Measurements from ENCODE around the gene HIPK3.
"Not testable (repeated sequence)": the region's sequence is repeated elsewhere in the genome, so short reads cannot be mapped to it uniquely, and the experiment has no call there.

Gene HIPK3

DNA sequence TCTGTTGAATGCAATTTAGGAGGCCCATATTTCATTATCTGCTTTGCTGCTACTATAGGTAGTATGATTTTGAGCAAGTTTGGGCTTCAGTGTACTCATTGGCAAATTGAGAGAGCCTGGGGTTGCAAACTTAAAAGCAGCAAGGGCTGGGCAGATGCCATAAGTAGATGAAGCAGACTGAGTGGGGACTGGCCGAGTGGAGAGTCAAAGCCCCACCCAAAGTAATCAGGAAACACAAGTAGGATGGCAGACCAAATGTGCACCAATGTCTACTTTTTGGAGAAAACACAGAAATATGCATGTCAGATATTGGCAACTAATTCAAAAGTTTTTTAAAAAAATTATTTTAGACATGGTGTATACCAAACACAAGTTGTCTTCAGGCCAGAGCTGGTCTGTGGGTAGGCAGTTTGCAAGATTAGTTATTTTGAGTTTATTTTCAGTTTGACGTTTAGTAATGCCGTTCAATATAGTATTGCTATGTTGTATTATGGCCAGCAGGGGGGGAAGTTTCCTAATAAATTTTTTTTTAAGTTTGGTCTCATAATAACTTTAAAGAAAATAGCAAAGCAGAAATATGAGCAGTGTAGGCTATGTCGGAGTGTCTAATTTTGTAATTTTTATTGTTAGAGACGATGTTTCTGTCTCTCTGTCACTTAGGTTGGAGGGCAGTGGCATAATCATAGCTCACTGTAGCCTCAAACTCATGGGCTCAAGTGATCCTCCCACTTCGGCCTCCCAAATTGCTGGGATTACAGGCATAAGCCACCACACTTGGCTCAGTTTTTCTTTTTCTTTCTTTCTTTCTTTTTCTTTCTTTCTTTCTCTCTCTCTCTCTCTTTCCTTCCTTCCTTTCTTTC, 105.1 kb downstream of the HIPK3 start:
- Histone ChIP-seq H3K9me3 (no peaks in the 10 kb centered on the region), H3K4me1 (ENCODE audit: control insufficient read depth in 1 of 2, insufficient read depth in 1 of 2, low read depth in 1 of 2, low read length in 1 of 2) (no peaks in the 10 kb centered on the region), H3K4me3 (ENCODE audit: low read depth in 1 of 2, low read length in 1 of 2) (no peak overlapping the region), H3K27ac (no peak overlapping the region), H3K36me3 (peaks cover 4% of the 10 kb centered on the region), H3K27me3 (peaks cover 39% of the 10 kb centered on the region)
- TF ChIP-seq, protein P1, sequence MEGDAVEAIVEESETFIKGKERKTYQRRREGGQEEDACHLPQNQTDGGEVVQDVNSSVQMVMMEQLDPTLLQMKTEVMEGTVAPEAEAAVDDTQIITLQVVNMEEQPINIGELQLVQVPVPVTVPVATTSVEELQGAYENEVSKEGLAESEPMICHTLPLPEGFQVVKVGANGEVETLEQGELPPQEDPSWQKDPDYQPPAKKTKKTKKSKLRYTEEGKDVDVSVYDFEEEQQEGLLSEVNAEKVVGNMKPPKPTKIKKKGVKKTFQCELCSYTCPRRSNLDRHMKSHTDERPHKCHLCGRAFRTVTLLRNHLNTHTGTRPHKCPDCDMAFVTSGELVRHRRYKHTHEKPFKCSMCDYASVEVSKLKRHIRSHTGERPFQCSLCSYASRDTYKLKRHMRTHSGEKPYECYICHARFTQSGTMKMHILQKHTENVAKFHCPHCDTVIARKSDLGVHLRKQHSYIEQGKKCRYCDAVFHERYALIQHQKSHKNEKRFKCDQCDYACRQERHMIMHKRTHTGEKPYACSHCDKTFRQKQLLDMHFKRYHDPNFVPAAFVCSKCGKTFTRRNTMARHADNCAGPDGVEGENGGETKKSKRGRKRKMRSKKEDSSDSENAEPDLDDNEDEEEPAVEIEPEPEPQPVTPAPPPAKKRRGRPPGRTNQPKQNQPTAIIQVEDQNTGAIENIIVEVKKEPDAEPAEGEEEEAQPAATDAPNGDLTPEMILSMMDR (IDR thresholded peaks at IDR 0.05), result peak; percentile 68

DNA sequence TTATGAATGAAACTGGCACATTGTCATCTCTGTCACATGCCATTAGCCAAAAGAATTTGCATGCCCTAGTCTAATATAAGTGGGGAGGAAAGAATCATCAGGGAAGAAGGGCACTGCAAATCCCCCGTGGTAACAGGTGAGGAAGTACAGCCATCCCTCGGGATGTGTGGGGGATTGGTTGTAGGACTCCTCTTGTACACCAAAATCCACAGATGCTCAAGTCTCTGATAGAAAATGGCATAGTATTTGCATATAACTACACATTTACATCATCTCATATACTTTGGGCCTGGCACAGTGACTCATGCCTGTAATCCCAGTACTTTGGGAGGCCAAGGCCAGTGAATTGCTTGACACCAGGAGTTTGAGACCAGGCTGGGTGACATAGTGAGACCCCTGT, 109.7 kb downstream of the HIPK3 start:
- H3K4me3 ChIP-seq (ENCODE audit: low read depth in 1 of 2, low read length in 1 of 2), result no peak overlapping the region
- peaks cover 56% of the 10 kb centered on the region for H3K27me3 ChIP-seq
- H3K36me3 ChIP-seq, result no peaks in the 10 kb centered on the region
- TF ChIP-seq, protein P1 (IDR thresholded peaks at IDR 0.05), result no peak
- H3K27ac ChIP-seq, result no peak overlapping the region
- no peaks in the 10 kb centered on the region for H3K4me1 ChIP-seq (ENCODE audit: control insufficient read depth in 1 of 2, insufficient read depth in 1 of 2, low read depth in 1 of 2, low read length in 1 of 2)
- H3K9me3 ChIP-seq, result no peaks in the 10 kb centered on the region

DNA sequence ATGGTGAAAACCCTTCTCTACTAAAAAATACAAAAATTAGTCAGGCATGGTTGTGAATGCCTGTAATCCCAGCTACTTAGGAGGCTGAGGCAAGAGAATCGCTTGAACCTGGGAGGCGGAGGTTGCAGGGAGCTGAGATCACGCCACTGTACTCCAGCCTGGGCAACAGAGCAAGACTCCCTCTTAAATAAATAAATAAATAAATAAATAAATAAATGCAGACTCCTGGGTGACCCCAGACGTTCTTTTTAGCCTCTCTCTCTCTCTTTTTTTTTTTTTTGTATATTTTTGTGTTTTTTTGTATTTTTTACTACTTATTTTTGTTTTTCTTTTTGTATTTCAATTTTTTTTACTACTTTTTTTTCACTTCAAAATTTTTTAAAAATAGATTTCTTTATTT, 111.3 kb downstream of the HIPK3 start:
- not testable (repeated sequence) for H3K9me3 ChIP-seq; H3K36me3 ChIP-seq; H3K4me1 ChIP-seq (ENCODE audit: control insufficient read depth in 1 of 2, insufficient read depth in 1 of 2, low read depth in 1 of 2, low read length in 1 of 2); H3K27ac ChIP-seq; H3K4me3 ChIP-seq (ENCODE audit: low read depth in 1 of 2, low read length in 1 of 2)
- H3K27me3 ChIP-seq, result peaks cover 67% of the 10 kb centered on the region

DNA sequence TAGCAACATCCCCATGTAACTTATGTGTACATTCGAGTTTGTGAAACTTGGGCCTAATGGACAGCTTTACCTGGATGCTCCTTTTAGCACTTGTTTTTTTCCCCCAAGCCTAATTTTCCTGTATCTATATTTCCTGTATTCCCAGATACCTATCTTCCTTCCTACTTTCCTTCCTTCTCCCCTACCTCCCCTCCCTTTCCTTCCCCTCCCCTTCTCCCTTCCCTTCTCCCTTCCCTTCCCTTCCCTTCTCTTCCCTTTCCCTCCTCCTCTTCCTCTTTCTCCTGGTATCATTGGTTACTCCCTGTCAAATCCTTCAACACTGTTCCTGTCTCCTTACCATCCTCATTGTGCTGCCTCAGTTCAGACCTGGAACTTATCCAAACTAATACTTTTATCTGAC, 111.8 kb downstream of the HIPK3 start:
- Histone ChIP-seq H3K9me3 (no peaks in the 10 kb centered on the region), H3K4me1 (ENCODE audit: control insufficient read depth in 1 of 2, insufficient read depth in 1 of 2, low read depth in 1 of 2, low read length in 1 of 2) (no peaks in the 10 kb centered on the region), H3K36me3 (no peaks in the 10 kb centered on the region), H3K27ac (no peak overlapping the region), H3K27me3 (peaks cover 67% of the 10 kb centered on the region), H3K4me3 (ENCODE audit: low read depth in 1 of 2, low read length in 1 of 2) (no peak overlapping the region)
- TF ChIP-seq, protein P1 (IDR thresholded peaks at IDR 0.05), result no peak

GRCh38 chr11:33373636-33374035, 116.5 kb downstream of the HIPK3 start:
- Histone ChIP-seq H3K4me1 (ENCODE audit: control insufficient read depth in 1 of 2, insufficient read depth in 1 of 2, low read depth in 1 of 2, low read length in 1 of 2) (peaks cover 0 to 5% of the 10 kb centered on the region in 2 experiments), H3K4me3 (ENCODE audit: low read depth in 1 of 2, low read length in 1 of 2) (no peak overlapping the region), H3K27ac (no peak overlapping the region), H3K27me3 (peaks cover 83% of the 10 kb centered on the region), H3K36me3 (no peaks in the 10 kb centered on the region), H3K9me3 (no peaks in the 10 kb centered on the region)
- TF ChIP-seq, protein P1 (IDR thresholded peaks at IDR 0.05), result no peak

GRCh38 chr11:33375236-33375635, 118.1 kb downstream of the HIPK3 start:
- TF ChIP-seq, protein P1 (IDR thresholded peaks at IDR 0.05), result no peak
- H3K36me3 ChIP-seq, result no peaks in the 10 kb centered on the region
- H3K27ac ChIP-seq, result no peak overlapping the region
- H3K4me1 ChIP-seq (ENCODE audit: control insufficient read depth in 1 of 2, insufficient read depth in 1 of 2, low read depth in 1 of 2, low read length in 1 of 2), result peaks cover 0 to 5% of the 10 kb centered on the region in 2 experiments
- no peak overlapping the region for H3K4me3 ChIP-seq (ENCODE audit: low read depth in 1 of 2, low read length in 1 of 2)
- H3K27me3 ChIP-seq, result peaks cover 92% of the 10 kb centered on the region
- no peaks in the 10 kb centered on the region for H3K9me3 ChIP-seq

All from neutrophil (primary cell).